Activated CD4-positive, alpha-beta T cell treated with anti-CD3 and anti-CD28 coated beads for 24 hours (primary cell): ENCODE measurements around the gene TLE3.

Experiments used
- DNase-seq, 2 donors: peaks; one replicate each; pipeline ENCODE4 v3.0.0-alpha.2; 2020; ENCODE audit warnings: low read depth in 2 of 2

The TLE3 gene

GRCh38 chr15:70048198-70048565 is 49.5 kb downstream of the TLE3 start:
- DNase-seq = no peak

GRCh38 chr15:70047386-70048197 is 50.1 kb downstream of the TLE3 start:
- DNase-seq = no peak

GRCh38 chr15:70046679-70047369 is 50.9 kb downstream of the TLE3 start:
- DNase-seq = no peak

GRCh38 chr15:70045045-70045444 is 52.7 kb downstream of the TLE3 start:
- no peak for DNase-seq

GRCh38 chr15:70044168-70044567 is 53.5 kb downstream of the TLE3 start:
- no peak for DNase-seq

GRCh38 chr15:70043590-70043989 is 54.1 kb downstream of the TLE3 start:
- DNase-seq = no peak

- DNase-seq = no peak
Observed at GRCh38 chr15:70042553-70043214, 55.0 kb downstream of the TLE3 start.

- no peak for DNase-seq
Observed at GRCh38 chr15:70039917-70040316, 57.8 kb downstream of the TLE3 start.

GRCh38 chr15:70038730-70039392 is 58.9 kb downstream of the TLE3 start:
- no peak for DNase-seq

- DNase-seq = no peak
Observed at GRCh38 chr15:70037292-70037640, 60.5 kb downstream of the TLE3 start.

GRCh38 chr15:70036585-70037291 is 61.0 kb downstream of the TLE3 start:
- DNase-seq = no peak

- DNase-seq = no peak
Observed at GRCh38 chr15:70035719-70036077, 62.0 kb downstream of the TLE3 start.

GRCh38 chr15:70035051-70035718 is 62.5 kb downstream of the TLE3 start:
- no peak for DNase-seq

GRCh38 chr15:70034596-70034995 is 63.1 kb downstream of the TLE3 start:
- no peak for DNase-seq

- DNase-seq = no peak
Observed at GRCh38 chr15:70034141-70034540, 63.6 kb downstream of the TLE3 start.

GRCh38 chr15:70033529-70034140 is 64.1 kb downstream of the TLE3 start:
- DNase-seq = no peak

- no peak for DNase-seq
Observed at GRCh38 chr15:70033109-70033508, 64.6 kb downstream of the TLE3 start.

- DNase-seq = no peak
Observed at GRCh38 chr15:70032509-70032908, 65.2 kb downstream of the TLE3 start.

- no peak for DNase-seq
Observed at GRCh38 chr15:70031713-70032112, 66.0 kb downstream of the TLE3 start.

- no peak for DNase-seq
Observed at GRCh38 chr15:70031261-70031660, 66.5 kb downstream of the TLE3 start.

GRCh38 chr15:70030851-70031250 is 66.9 kb downstream of the TLE3 start:
- no peak for DNase-seq
